T-helper 1 cell (primary cell): Measurements from ENCODE around the gene FRK.
"Not testable (repeated sequence)": the region's sequence is repeated elsewhere in the genome, so short reads cannot be mapped to it uniquely, and the experiment has no call there.

Experiments
- DNase-seq, 5 donors: peaks; one replicate each; pipeline ENCODE4 v3.0.0-alpha.2; 2012 to 2020

The FRK gene

DNA sequence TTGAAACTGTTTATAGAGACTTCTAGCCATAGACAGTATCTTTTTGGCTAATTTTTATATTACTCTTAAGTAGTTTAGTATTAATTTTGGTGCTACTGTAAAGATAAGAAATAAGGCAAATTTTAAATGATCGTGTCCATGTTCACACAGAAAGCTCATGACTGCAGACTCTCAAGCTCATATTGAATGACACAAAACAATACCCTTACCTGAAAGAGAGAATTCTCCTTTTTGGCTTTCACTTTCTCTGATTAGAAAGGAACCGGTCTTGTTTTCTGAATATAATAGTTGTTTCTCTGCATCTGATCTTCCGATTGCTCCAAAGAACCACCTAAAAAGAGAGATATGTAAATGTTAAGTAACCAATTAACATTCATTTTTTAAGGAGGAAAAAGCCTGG is 57.0 kb downstream of the FRK start:
- no peak for DNase-seq

DNA sequence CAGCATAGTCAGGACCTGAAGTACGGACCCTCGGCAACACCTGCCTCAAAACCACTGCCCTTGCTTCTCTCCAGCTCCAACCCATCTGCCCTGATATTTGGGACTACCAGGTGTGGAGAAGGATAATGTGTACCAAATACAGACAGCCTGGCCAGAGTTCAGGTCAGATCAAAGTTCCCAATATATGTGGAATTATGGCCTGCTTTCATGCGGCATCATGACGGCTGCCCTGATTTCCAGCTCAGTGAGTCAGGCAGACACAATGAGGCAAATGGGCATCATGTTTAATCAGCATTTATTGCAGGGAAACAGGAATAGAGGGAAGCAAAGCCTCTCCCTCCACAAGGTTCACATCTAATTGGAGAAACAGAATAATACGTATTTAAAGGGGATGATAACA is 57.9 kb downstream of the FRK start:
- no peak for DNase-seq

DNA sequence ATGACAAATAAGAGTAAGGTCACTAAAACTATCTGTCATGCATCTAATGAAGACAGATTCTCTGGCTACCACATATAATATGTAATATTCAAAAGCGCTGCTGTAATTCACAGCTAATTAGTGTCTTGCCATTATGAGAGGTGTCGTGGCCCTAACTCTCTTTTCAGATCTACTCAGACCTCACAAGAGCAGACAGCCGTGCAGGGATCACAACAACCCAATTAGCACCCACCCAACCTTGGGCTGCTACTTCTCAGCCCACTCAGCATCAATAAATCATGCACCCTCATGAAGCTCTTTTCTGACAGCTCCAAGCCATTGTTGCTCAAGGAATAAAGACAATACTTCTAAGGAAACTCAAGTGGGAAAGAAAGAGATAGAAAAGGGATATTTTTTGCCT is 61.5 kb downstream of the FRK start:
- no peak for DNase-seq

DNA sequence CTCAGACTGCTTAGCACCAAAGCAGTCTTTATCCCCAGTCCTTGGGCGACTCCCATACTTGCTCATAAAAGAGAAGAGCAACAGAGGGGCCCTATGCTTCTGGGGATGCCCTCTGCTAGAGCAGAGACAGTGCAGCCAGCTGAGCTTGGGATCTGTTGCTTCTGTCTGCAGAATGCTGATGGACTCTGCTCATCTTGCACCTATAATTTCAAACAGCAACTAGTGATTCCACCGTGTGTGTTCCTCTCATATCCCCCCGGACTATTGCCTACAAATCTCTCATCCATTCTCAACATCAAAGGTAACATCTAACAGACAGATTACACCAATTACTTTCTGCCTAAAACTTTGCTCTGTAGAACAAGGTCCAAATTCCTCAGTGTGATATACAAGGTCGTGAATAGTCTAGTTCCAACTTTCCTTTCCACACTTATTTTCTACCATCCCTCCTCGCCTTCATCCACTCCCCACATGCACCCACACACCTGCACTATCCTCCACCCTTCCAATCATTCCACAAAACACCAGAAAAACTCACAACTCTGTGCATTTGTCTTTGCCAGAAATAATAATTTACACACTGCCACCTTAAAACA is 62.6 kb downstream of the FRK start:
- DNase-seq, result no peak

DNA sequence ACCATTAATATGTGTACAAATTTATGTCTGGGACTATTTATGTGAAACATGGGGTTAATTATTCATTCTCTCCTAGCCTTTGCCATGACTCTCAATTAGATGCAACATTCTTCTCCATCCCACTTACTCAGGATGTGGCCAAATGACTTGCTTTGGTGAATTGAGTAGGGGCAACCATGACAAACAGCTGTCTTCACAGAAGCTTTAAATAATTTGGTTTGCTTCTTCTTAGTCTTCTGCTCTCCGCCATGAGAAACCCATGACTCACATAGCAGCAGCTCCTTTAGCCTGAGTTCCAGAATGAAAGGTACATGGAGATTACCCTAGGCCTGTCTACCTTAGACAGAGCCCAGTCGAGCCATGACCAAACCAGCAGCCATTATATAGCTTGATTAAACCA is 74.7 kb downstream of the FRK start:
- no peak for DNase-seq

DNA sequence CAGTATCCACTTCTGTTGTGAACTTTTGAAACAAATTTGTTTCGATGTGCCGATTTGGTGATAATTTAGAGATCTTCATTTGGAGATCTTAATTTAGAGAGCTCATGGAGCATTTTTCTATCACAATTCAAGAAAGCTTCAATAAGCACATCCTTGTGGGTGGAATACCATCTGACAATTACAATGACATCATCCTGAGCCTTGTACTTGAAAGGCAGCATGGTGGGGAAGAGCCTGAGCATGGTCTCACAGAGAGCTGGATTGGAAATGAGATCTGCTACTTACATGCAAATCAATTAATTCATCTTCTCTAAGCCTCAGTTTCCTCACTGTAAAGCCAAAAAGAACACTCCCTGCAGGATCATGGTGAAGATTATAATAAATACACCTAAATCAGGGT is 75.9 kb downstream of the FRK start:
- DNase-seq, result no peak

DNA sequence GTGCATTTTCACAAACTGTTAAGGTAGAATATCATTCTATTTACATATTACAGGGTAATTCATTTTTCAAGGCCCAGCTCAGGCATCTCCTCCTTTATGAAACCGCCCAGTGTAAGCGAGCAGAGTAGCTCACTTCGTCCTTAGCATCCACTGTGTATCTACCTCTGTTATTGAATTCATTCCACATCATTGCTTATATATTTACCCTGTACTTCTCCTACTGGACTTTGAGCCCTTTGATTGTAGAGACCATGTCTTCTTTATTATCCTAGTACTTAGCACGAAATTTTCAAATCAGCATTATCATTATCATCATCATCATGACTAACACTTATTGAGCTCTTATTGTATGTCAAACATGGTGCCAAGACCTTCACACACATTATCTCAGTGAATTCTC is 76.7 kb downstream of the FRK start:
- DNase-seq, result no peak

DNA sequence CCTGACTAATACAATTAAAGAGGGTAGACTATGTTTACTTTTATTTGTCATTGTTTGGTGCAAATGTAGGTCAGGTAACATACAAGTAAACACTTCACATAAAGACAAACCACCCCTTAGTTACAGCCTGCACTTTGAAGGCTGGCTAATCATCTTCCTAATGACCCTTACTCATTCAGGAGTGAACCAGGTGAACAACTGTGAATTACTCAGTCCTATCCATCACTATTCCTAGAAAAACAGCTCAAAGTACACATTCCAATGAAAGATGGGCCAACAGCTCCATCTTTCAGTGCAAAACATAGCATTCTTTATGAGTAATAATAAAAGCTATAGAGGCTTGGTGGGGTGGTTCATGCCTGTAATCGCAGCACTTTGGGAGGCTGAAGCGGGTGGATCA is 78.2 kb downstream of the FRK start:
- DNase-seq, result no peak

DNA sequence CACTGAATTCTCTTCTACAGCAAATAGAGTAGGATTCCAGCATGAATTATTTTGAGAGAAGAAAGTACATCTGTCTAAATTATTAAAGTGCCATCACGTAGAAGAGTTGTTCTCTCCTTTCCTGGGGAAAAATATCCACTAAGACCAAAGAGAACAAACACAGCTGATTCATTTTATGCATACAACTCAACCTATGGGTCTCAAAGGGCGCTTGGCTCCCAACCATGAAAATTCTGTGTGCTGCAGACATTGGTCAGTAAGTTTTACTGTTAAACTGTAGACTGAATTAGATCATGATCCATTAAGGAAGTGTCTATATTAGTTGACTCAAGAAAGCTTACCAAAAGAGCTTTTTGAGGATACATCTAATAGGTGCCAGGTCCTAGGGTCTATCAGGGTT is 83.5 kb downstream of the FRK start:
- DNase-seq, result no peak

DNA sequence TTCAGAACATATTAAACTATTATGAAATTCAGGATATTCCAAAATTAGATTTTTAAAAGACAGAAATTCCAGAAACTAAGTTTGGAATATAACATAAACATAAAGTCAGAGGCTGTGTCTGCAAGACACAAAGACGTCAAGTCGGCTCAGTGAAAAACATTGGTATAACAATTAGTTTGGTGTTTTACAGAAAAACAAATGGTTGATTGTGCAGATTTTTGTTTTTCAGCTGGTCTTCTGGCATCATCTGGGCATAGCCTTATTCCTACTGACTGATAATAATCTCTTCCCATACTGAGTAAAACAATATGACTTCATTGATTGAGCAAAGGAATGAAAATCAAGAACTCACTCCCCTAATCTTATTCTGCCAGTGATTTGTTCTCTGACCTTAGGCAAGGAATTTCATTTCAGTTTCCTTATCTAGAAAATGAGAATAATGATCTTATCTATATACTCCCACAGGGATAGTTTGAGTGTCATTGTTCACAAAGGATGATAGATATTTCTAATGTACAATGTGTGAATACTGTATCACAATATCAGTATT is 84.3 kb downstream of the FRK start:
- no peak for DNase-seq

DNA sequence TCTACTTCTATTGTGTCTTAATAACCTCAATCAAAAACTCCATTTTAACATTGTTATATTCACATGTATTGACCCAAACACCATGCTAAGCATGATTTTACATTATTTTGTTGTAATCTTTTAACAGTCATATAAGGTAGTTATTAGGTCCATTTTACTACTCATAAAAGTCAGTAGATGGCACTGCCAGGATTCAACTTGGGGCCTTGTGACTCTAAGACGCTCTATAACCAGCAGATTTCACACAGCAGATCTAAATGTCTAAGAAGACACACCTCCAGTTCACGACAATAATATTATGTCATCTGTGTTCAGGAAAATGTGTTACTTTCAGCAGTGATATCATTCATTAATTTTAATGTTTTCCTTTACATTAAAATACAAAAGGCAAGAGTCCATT is 88.0 kb downstream of the FRK start:
- no peak for DNase-seq

DNA sequence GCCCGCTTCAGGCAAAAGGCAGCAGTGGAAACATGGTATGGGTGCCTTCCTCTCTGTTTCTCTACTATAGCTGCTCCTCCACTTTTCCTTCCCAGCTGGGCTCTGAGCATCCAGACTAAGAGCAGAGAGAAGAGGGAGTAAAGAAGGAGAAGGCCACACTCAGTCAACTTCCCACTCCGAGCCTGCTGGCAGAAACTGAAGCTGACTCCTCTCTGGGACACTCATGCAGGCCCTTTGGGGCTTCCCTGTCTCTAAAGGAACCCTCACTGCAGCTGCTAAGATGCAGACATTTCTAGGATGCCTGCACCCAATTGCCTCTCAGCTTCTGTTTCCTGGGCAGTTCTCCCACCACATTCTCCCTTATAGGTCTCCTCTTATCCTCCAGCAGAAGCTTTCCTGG is 88.9 kb downstream of the FRK start:
- no peak for DNase-seq

DNA sequence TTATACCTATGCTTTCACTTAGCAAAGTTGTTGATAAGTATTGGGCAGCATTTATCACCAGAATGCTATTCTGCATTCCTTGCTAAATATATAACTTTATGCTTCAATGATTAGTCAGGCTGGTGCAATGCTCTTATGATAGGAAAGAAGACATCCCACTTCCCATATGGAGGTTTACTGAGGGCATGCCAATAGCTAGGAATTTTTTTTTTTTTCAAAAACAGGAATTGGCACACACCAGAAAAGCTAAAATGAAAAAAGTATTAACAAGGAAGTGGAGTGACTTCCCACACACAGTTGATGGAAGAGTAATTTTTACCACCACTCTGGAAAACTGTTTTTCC is 90.8 kb downstream of the FRK start:
- DNase-seq, result no peak

DNA sequence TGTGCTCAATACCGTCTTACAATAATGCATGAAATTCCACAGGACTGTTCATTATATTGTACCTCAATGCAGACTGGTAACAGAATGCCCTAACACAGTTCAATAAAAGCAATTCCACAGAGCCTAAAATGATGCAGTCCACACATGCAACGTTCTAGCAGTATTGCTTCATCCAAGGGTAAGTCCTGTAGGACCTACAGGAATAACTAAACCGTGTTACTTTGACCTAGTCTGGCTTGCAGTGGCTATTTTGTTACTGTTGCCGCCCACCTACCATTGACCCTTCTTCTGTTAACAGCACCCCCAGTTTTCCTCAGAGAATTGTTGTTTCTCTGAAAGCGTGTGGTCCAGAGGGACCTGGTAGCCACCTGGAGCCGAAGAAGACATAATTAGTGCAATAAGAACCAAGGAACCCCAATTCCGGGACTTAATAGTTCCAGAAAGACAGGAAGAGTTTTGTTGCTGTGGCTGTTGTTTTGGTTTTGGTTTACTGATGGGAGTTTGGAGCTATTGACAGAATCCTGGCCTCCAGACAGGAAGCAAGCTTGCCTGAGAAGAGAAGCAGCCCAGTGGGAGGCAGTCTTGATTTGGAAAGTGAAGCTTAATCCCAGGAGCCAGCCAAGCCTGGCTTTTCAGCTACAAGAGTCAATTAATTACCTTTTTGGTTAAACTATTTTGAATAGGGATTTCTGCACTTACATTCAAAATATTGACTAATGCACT is 91.3 kb downstream of the FRK start:
- no peak for DNase-seq

DNA sequence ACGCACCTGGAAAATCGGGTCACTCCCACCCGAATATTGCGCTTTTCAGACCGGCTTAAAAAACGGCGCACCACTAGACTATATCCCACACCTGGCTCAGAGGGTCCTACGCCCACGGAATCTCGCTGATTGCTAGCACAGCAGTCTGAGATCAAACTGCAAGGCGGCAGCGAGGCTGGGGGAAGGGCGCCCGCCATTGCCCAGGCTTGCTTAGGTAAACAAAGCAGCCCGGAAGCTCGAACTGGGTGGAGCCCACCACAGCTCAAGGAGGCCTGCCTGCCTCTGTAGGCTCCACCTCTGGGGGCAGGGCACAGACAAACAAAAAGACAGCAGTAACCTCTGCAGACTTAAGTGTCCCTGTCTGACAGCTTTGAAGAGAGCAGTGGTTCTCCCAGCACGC is 100.4 kb downstream of the FRK start:
- not testable (repeated sequence) for DNase-seq

DNA sequence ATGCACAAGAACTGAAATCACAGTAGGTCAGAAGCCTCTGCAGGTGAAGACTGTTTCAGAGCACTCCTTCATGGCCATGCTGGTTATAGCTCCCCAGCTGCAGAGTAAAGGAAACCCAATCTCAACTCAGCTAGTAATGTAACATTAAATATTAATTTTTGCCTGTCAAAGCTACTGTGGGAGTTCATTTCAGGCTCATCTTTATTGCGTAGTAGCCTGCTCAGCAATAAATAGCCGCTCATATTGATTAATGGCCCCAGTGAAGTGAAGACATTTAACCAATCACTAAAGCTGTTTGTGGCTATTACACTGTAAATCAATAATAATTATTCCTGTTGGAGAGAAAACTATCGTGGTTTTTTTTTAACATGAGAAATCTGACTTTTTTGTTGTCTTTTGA is 101.7 kb downstream of the FRK start:
- no peak for DNase-seq

DNA sequence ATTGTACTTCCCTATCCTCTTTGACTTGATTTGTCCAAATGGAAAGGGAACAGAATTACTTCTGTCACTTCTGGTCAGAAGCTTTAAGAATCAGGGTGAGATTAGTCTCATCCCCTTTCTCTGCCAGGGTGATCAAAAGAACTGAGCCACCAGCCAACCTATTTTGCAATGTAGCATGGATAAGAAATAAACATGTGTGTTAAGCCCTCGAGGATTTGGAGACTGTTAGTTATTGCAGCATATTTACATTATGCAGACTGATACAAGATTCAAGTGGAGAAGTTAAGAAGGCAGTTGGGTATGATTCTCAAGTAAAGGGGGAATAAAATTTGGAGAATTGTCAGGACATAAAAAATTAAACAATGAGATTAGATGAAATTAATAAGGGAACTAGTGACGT is 106.0 kb downstream of the FRK start:
- DNase-seq, result no peak

DNA sequence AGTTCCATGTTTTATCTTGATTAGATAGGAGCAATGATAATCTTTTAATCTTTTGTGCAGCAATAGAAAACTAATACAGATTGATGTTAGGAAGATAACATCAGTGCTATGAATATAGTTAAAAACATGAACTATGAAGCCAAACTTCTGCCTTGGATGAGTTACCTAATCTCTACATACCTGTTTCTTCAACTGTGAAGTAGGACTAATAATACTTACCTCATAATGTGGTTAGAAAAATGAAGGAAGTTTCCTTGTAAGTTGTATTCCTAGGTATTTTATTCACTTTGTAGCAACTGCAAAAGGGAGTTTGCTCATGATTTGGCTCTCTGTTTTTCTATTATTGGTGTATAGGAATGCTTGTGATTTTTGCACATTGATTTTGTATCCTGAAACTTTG is 111.9 kb downstream of the FRK start:
- no peak for DNase-seq

DNA sequence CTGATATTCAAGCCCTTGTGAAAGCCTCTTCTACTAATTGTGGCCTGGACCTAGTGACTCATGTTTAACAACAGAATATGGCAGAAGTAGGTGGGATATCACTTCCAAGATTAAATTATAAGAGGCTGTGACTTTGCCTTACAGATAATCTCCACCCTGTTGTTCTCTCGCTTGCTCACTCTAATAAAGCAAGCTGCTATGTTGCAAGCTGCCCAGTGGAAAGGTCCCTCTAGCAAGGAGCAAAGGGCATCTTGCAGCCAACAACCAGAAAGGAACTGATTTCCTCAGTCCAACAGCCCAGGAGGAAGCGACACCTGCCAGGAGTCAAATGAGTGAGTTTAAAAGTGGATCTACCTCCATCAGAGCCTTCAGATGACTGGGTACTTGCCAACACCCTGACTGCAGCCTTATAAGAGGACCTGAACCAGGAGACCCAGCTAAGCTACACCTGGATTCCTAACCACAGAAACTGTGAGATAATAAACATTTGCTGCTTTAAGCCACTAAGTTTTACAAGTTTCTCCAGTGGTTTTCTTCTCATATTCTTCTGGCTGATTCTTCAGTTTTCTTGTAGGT is 112.6 kb downstream of the FRK start:
- no peak for DNase-seq

DNA sequence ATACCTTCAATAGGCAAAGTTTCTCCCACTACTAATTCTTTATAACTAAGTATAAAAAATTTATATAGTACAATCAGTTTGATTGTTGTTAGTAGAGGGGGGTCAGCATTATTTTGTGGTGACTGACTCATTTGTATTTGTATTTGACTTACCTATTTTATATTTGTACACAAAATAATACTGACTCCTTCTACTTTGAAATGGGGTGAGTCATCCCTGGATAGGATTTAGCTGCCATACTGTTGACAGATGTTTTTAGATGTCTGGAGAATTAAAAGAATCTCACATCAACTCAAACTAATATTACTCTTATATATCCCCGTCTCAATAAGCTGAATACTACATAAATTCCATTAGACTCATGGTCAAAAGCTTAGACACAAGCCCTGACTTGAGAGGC is 114.9 kb downstream of the FRK start:
- DNase-seq, result no peak

DNA sequence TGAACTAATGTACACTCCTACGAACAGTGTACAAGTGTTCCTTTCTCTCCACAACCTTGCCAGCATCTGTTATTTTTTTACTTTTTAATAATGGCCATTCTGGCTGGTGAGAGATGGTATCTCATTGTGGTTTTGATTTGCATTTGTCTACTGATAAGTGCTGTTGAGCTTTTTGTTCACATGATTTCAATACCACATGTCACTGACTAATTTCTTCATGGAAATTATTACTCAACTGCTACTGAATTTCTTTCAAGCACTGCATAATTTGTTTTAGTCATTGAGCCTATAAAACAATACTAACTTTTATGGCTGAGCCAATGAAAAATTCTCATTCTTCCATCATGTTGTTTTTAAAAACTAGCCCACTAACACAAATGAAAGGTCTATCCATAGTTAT is 115.4 kb downstream of the FRK start:
- no peak for DNase-seq

DNA sequence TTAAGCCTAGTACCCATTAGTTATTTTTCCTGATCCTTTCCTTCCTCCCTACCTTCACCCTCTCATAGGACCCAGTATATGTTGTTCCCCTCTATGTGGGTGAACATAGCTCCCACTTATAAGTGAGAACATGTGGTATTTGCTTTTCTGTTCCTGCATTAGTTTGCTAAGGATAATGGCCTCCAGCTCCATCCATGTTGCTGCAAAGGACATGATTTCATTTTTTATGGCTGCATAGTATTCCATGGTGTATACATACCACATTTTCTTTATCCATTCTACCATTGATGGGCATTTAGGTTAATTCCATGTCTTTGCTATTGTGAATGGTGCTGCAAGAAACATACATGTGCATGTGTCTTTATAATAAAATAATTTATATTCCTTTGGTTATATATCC is 115.9 kb downstream of the FRK start:
- not testable (repeated sequence) for DNase-seq

DNA sequence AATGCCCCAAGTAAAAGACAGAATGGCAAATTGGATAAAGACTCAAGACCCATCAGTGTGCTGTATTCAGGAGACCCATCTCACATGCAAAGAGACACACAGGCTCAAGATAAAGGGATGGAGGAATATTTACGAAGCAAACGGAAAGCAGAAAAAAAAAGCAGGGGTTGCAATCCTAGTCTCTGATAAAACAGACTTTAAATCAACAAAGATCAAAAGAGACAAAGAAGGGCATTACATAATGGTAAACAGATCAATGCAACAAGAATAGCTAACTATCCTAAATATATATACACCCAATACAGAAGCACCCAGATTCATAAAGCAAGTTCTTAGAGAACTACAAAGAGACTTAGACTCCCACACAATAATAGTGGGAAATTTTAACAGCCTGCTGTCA is 123.2 kb downstream of the FRK start:
- not testable (repeated sequence) for DNase-seq

DNA sequence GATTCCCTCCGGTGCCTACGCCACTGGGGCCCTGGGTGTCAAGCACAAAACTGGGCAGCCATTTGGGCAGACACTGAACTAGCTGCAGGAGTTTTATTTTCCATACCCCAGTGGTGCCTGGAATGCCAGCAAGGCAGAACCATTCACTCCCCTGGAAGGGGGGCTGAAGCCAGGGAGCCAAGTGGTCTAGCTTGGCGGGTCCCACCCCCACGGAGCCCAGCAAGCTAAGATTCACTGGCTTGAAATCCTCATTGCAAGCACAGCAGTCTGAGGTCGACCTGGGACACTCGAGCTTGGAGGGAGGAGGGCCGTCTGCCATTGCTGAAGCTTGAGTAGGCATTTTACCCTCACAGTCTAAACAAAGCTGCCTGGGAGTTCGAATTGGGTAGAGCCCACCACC is 125.3 kb downstream of the FRK start:
- no peak for DNase-seq

DNA sequence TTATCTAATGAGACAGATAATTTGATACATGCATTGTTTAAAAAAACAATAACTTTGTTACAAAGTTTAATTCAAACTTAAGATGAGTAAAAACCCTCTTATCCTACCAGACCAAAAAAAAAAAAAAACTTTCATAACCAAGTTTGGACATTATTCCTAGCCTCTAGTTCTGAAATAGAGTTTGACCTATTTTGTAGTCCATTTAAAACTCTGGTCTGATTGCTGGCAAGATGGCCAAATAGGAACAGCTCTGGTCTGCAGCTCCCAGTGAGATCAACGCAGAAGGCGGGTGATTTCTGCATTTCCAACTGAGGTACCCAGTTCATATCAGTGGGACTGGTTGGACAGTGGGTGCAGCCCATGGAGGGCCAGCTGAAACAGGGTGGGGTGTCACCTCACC is 125.9 kb downstream of the FRK start:
- DNase-seq, result no peak
